Stomach (tissue), 9 donors: ENCODE results near the gene SMIM44. TPM values are rescaled to one million over a fixed set of nuclear protein-coding genes. Genes with fewer than 3 reads are reported as not detected.
A peak's percentile ranks its signal among the peaks of the same experiment; 100 is the strongest.

Source experiments
- DNase-seq, 2 donors: peaks; one replicate each; pipeline versions ENCODE4 v3.0.0 to v3.0.0-alpha.2; 2013 to 2019
- H3K27ac ChIP-seq, 5 donors: fragments of 200-600 bp in 4 of 5; sonication (generic) in 4 of 5; one replicate each; pipeline ENCODE4 v1.5.1; 2013 to 2019; ENCODE audit warnings: mild to moderate bottlenecking in 1 of 5, moderate library complexity in 1 of 5
- H3K27me3 ChIP-seq, 3 donors: fragments of 200-600 bp; sonication (generic); one replicate each; pipeline ENCODE4 v1.5.1; 2017 to 2019; ENCODE audit warnings: mixed run types in 1 of 3
- H3K36me3 ChIP-seq, 4 donors: fragments of 200-600 bp; sonication (generic); 1 replicate in 3 of 4; 2 replicates in 1 of 4; pipeline ENCODE4 v1.5.1; 2016 to 2019
- H3K4me1 ChIP-seq, 4 donors: fragments of 200-600 bp; sonication (generic); one replicate each; pipeline ENCODE4 v1.5.1; 2016 to 2019
- H3K4me3 ChIP-seq, 4 donors: fragments of 200-600 bp; sonication (generic) in 3 of 4; one replicate each; pipeline ENCODE4 v1.5.1; 2016 to 2019; ENCODE audit warnings: mild to moderate bottlenecking in 1 of 4
- H3K9me3 ChIP-seq, 4 donors: fragments of 200-600 bp; sonication (generic); one replicate each; pipeline ENCODE4 v1.5.1; 2016 to 2019
- EP300 ChIP-seq: sonication (generic); formaldehyde crosslinking; IDR thresholded peaks from one replicate; pipeline ENCODE4 v1.6.1; 2017; ENCODE audit warnings: antibody characterized with exemption
- POLR2A ChIP-seq, 4 donors: fragments of 450-650 bp; IDR thresholded peaks; one replicate each; pipeline ENCODE4 v1.6.1; 2016; ENCODE audit warnings: antibody characterized with exemption in 4 of 4, control low read depth in 2 of 4, mild to moderate bottlenecking in 1 of 4, moderate library complexity in 1 of 4
- POLR2AphosphoS5 ChIP-seq, 3 donors: sonication (generic); formaldehyde crosslinking; IDR thresholded peaks; one replicate each; pipeline ENCODE4 v1.6.1; 2016; ENCODE audit warnings: antibody characterized with exemption in 3 of 3
- WGBS, 5 donors: extraction: QIAGEN DNeasy Blood & Tissue Kit in 3 of 5; methylation state at CpG; one replicate each; pipeline versions ENCODE4 v1.1.5 to v1.1.7; 2013 to 2018; 5-methylcytosine and 5-hydroxymethylcytosine counted together
- intact Hi-C: fragments of 100-400 bp; cut with DNase I; formaldehyde crosslinking; loops from one replicate; pipeline ENCODE4 v1.15.1; 2023; ENCODE audit warnings: low total_unique reads
- polyA plus RNA-seq, 3 donors: library from polyadenylated mRNA; stranded (reverse); fragments of 200-250 nt; gene quantifications; one replicate each; pipeline ENCODE4 v1.2.3, GENCODE V29; 2013
- total RNA-seq, 5 donors: library from RNA; depleted of rRNA; stranded (reverse); fragments of >200 nt; gene quantifications; one replicate each; pipeline versions ENCODE4 v1.1.0 to v1.2.3, GENCODE V29; 2014 to 2016
- TF ChIP-seq, protein P1 (sequence below), 7 experiments: fragments of 450-650 bp in 4 of 7; fragments of 200-600 bp in 3 of 7; sonication (generic) in 3 of 7; IDR thresholded peaks; one replicate each; pipeline ENCODE4 v1.5.1; 2016 to 2019; ENCODE audit warnings: antibody characterized with exemption in 7 of 7, control low read depth in 2 of 7, mild to moderate bottlenecking in 1 of 7
- donor health status: healthy with polysubstance abuse.
- donor health status: Bipolar disorder and iron deficiency.
- donor health status: healthy.

SMIM44 gene
- total and polyA plus RNA-seq, 8 donors, result 2.7 TPM; not detected in 7

DNA sequence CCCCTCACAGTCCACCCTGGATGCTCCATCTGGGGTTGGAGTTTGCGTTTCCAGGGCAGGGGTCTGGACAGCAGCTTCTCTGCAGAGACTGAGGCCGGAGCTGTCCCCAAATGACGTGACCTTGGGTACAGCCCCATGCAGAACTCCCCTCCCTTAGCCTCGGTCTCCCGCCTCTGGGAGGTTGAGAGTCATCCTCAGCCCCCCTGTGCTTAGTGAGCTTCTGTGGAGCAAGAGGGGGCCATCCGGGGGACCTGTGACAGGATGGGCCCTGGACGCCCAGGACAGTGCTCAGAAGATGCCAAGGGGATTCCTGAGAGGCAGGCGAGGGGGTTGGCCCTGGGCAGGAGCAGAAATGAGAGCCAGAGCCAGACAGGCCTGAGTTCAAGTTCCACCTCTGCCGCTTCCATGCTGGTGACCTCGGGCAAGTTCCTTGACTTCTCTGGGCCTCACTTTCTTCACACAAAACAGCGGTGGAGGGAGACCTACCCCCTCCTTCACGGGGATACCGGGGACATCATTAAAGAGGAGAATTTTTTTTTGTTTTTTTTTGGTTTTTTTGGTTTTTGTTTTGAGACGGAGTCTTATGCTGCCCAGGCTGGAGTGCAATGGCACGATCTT lies 23.2 kb downstream of the SMIM44 start:
- 79 to 90% (median 87%) methylated on average over 7 to 15 of the region's 15 CpGs for WGBS, 5 donors
- Histone ChIP-seq H3K9me3 (no peaks in the 10 kb centered on the region), H3K27me3 (no peaks in the 10 kb centered on the region), H3K4me1 (peaks cover 36 to 83% (median 55%) of the 10 kb centered on the region in 4 donors), H3K27ac (peak overlapping the region; percentile 4 to 90 (median 79)), H3K36me3 (peaks cover 57 to 89% (median 83%) of the 10 kb centered on the region in 4 donors), H3K4me3 (no peak overlapping the region)
- DNase-seq, result no peak
- TF ChIP-seq POLR2AphosphoS5 (IDR thresholded peaks at IDR 0.05) (no peak), EP300 (no peak), POLR2A (IDR thresholded peaks at IDR 0.05) (no peak)
- TF ChIP-seq, protein P1, sequence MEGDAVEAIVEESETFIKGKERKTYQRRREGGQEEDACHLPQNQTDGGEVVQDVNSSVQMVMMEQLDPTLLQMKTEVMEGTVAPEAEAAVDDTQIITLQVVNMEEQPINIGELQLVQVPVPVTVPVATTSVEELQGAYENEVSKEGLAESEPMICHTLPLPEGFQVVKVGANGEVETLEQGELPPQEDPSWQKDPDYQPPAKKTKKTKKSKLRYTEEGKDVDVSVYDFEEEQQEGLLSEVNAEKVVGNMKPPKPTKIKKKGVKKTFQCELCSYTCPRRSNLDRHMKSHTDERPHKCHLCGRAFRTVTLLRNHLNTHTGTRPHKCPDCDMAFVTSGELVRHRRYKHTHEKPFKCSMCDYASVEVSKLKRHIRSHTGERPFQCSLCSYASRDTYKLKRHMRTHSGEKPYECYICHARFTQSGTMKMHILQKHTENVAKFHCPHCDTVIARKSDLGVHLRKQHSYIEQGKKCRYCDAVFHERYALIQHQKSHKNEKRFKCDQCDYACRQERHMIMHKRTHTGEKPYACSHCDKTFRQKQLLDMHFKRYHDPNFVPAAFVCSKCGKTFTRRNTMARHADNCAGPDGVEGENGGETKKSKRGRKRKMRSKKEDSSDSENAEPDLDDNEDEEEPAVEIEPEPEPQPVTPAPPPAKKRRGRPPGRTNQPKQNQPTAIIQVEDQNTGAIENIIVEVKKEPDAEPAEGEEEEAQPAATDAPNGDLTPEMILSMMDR (IDR thresholded peaks at IDR 0.05), result no peak
- intact Hi-C loops, result no loop called here

DNA sequence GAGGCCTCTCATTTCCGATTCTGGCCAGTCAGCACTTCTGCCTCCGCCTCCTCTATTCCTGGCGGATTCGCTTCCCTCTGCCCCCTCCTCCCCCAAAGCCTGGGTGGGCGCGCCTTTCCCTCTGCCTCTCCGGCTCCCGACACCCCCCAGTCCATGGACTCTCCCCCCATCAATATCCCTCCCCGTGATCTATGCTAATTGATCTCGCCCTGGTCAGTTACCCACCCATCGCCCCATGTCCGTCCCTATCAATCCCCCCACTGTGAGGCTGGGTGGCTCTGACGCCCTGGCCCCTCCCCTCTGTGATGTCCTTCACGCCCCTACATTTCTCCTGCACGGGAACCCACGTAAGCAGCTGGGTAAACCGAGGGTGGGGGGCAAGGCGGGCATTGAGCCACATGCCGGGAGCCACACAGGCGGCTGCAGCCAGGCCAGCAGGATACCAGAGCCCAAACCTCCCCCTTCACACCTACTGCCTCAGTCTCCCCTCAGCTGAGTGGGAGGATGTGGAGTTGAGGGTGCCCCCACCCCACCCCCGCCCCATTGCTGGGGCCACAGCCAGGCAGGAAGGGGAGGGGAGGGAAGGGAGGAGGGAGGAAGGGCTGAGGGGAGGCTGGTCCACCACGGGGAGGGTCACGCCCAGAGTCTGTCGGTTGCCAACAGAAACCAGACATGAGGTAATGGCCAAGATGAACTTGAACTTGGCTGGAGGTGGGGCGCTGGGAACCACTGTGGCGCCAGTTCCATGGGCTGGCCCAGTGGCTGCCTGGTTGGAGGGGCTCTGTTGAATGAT lies 24.0 kb downstream of the SMIM44 start:
- H3K27me3 ChIP-seq, result no peaks in the 10 kb centered on the region
- peaks cover 65 to 91% (median 85%) of the 10 kb centered on the region in 4 donors for H3K36me3 ChIP-seq
- TF ChIP-seq POLR2AphosphoS5 (IDR thresholded peaks at IDR 0.05), result peak in 2 of 3 donors; percentile 6 to 26
- no peak for TF ChIP-seq POLR2A (IDR thresholded peaks at IDR 0.05)
- no peak for TF ChIP-seq EP300
- H3K4me1 ChIP-seq, result peaks cover 36 to 78% (median 52%) of the 10 kb centered on the region in 4 donors
- 39 to 52% (median 44%) methylated on average over 26 of the region's 26 CpGs for WGBS, 5 donors
- H3K27ac ChIP-seq, result peak overlapping the region; percentile 65 to 90 (median 79)
- H3K9me3 ChIP-seq, result no peaks in the 10 kb centered on the region
- H3K4me3 ChIP-seq, result no peak overlapping the region
- intact Hi-C loops, result no loop called here
- peak; percentile 62 to 95 for DNase-seq

DNA sequence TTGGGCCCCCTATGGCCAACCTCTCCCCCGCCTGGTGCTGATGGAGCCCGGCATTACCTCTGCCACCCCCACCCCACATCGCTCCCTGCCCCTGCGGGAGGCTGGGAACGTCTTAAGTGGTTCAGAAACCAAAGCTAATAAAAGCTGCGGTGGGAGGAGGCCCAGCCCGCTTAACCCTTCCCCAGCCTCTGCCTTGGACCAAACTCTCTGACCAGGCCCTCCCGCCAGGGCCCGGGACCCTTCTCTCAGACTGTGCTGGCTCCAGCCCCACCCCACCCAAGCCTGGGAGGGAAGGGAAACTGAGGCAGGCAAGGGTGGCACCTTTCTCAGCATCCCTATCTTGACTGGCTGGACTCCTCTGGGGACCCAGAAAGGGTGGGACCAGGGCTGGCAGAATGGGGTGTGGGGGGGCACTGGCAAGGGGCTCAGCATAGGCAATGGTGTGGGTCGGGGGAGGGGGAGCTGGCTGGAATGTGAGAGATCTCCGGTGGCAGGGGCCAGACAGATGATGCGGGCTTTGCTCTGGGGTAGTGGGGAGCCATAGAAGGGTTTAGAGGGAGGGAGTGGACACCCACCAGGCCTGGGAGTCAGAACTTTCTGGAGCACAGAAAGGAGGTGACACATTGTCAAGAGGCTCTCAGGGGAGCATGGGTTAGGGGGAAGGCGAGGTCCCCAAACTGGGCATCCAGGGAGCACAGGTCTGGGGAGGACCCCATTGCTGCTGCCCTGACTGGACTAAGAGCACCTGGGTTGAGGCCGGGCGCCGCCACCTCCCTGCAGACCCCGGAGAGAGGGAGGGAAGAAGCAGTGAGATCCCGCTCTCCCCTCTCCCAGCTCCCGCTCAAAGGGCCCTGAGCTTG lies 24.8 kb downstream of the SMIM44 start:
- Histone ChIP-seq H3K4me3 (no peak overlapping the region), H3K36me3 (peaks cover 65 to 91% (median 85%) of the 10 kb centered on the region in 4 donors), H3K27ac (peak overlapping the region; percentile 47 to 90 (median 79)), H3K9me3 (no peaks in the 10 kb centered on the region), H3K27me3 (no peaks in the 10 kb centered on the region), H3K4me1 (peaks cover 36 to 70% (median 47%) of the 10 kb centered on the region in 4 donors)
- DNase-seq, result peak in 1 of 2 donors; percentile 48
- TF ChIP-seq POLR2A (IDR thresholded peaks at IDR 0.05) (no peak), EP300 (no peak), POLR2AphosphoS5 (IDR thresholded peaks at IDR 0.05) (no peak)
- TF ChIP-seq, protein P1 (IDR thresholded peaks at IDR 0.05), result no peak
- 46 to 68% (median 65%) methylated on average over 14 to 19 of the region's 19 CpGs for WGBS, 5 donors
- intact Hi-C loops, result no loop called here

DNA sequence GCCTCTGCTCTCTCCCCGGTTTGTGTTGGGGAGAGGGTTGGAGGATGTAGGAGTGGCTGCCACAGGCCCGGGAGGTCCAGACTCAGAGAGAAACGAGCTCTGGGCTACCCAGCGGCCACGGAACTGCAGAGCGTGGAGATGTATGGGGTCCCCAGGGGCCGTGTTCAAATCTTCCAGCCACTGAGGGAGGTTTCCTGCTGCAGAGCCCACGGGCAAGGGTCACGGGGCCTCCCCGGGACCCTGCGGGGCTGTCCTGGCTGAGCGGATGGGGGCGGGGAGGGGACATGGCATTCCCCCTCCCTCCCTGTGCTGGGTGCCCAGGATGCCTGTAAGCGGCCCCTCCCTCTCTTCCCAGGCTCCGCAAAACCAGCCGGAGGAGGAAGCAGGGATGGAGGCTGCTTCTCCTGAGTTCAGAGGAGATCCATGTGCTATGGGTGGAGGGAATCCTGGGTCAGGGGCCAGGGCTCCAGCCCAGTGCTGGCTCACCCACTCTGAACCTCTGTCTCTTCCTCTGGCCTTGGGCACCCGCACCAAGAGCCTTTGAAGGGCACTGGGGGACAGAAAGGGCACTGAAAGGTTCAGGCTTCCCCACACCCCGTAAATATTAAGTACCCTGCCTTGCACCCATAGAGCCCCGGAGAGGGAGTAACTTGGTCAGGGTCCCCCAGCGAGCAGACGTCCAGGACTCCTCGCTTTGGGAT lies 25.6 kb downstream of the SMIM44 start:
- 50 to 68% (median 63%) methylated on average over 13 to 22 of the region's 22 CpGs for WGBS, 5 donors
- H3K27ac ChIP-seq, result peak overlapping the region; percentile 47 to 90 (median 79)
- TF ChIP-seq POLR2AphosphoS5 (IDR thresholded peaks at IDR 0.05) (no peak), EP300 (no peak), POLR2A (IDR thresholded peaks at IDR 0.05) (no peak)
- TF ChIP-seq, protein P1 (IDR thresholded peaks at IDR 0.05), result no peak
- intact Hi-C loops, result no loop called here
- peak in 1 of 2 donors; percentile 49 for DNase-seq
- H3K27me3 ChIP-seq, result no peaks in the 10 kb centered on the region
- H3K4me3 ChIP-seq, result no peak overlapping the region
- no peaks in the 10 kb centered on the region for H3K9me3 ChIP-seq
- peaks cover 36 to 62% (median 45%) of the 10 kb centered on the region in 4 donors for H3K4me1 ChIP-seq
- H3K36me3 ChIP-seq, result peaks cover 65 to 91% (median 85%) of the 10 kb centered on the region in 4 donors
